ENCODE measurements around the gene FBN2.

DNA sequence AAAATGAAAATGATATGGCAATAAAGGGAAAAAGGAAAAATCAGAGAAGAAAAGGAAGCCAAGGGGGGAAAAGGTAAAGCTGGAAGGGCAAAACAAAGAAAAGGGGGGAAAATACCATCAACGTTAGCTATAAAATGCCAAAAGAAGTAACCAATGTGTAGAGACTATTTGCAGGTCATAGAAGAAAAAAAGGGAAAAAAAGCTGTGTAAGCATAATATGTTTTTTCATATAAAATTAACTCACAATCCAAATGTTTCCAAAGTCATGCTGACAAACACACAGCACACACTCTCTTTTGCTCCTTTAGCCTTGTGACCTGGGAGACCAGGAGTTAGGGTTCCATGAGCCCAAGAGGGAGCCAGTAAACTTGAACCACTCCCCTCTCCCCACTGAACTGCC, 18.2 kb downstream of the FBN2 start:
- no peak for TF ChIP-seq EZH2 (IDR thresholded peaks at IDR 0.05; ENCODE audit: borderline replicate concordance, low read depth, low read length, severe bottlenecking)
- no peak for TF ChIP-seq CTCF (IDR thresholded peaks at IDR 0.05; ENCODE audit: borderline replicate concordance, extremely low read depth, low read length, poor library complexity, severe bottlenecking)

Data from DND-41 (cell line).